GM10266 (cell line): Measurements from ENCODE around the gene INAVA.

ENCODE experiments used
- DNase-seq: peaks from one replicate; pipeline ENCODE4 v3.0.0; 2012; ENCODE audit errors: extremely low spot score
- TF ChIP-seq, protein P1 (sequence below): IDR thresholded peaks from 2 replicates; pipeline ENCODE4 v1.5.1; 2012; ENCODE audit warnings: mild to moderate bottlenecking, low read depth; ENCODE audit not compliant: control insufficient read depth, insufficient read depth; ENCODE audit errors: missing control alignments

Gene INAVA

DNA sequence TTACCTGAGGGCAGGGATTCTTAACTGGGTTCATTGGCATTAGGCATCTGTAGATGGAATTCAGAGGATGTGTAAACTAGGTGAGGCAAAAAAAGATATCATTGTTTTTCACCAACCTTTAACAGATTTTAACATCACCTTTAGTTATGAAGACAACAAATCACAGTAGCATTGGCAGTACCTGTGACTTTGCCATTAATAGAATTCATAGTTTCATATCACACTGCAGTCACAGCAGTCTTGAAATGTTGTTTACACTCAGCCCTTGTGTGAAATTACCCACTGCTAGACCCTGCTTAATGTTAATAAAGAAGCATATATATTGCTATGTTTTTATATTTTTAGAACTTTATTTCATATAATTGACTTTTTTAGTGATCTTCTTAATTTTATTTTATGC, 1.7 kb upstream of the INAVA start:
- TF ChIP-seq, protein P1, sequence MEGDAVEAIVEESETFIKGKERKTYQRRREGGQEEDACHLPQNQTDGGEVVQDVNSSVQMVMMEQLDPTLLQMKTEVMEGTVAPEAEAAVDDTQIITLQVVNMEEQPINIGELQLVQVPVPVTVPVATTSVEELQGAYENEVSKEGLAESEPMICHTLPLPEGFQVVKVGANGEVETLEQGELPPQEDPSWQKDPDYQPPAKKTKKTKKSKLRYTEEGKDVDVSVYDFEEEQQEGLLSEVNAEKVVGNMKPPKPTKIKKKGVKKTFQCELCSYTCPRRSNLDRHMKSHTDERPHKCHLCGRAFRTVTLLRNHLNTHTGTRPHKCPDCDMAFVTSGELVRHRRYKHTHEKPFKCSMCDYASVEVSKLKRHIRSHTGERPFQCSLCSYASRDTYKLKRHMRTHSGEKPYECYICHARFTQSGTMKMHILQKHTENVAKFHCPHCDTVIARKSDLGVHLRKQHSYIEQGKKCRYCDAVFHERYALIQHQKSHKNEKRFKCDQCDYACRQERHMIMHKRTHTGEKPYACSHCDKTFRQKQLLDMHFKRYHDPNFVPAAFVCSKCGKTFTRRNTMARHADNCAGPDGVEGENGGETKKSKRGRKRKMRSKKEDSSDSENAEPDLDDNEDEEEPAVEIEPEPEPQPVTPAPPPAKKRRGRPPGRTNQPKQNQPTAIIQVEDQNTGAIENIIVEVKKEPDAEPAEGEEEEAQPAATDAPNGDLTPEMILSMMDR: no peak
- DNase-seq: no peak

DNA sequence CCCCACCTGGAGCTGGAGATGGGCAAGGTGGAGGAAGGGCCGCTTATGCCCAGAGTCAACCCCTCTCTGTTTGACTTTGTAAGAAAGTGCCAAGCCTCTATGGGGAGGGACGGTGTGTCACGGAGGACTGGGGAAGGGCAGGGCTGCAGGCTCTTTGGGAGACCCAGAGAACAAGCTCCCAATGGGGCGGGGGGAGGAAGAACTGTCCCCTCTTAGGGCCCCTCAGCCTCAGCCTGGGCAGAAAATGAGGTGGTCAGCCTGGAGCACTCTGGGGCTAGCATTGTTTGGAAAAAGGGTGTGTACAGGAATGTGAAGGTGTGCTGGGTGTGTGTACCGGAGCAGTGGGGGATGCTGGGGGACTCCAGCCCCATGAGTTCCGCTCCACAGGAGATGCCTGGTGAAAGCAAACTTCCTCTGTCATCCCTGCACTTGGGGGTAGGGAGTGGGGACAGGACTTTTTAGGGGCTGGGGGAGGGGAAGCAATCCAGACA, 1.2 kb upstream of the INAVA start:
- no peak for DNase-seq
- TF ChIP-seq, protein P1: no peak

GRCh38 chr1:200895443-200895789, 716 bp downstream of the INAVA start:
- DNase-seq: no peak
- TF ChIP-seq, protein P1: no peak

- no peak for DNase-seq
- TF ChIP-seq, protein P1: no peak
These were observed 1.3 kb downstream of the INAVA start for GRCh38 chr1:200895801-200896530.

DNA sequence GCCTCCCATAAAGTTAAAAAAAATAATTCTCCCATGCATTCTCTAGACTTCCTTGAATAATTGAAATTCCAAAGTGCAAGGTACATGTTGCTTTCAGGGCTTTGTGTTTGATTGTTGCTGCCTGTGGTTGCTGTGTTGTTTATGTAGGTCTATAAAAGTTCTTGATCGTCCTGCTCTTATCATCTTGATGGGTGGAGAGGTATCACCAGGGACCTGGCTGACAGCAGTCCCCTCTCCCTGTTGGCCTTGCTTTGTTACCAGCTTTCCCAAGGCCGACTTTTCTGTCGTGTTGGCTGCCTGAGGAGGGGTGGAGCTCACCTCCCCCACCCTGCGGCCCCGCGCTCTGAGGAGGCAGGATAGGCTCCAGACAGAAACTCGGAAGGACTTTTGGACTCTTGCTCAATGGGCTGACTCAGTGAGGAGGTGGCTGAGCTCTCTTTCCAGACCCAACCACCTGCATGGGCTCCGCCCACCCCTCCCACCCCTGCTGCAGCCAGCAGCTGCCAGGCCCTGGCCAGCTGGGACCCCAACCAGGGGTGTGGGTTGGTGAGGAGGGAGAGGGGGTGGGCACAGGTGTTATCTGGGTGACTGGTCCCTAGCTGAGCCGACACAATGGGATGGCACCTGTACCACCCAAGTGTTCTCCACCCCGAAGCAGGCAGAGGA, 2.0 kb downstream of the INAVA start:
- TF ChIP-seq, protein P1: no peak

GRCh38 chr1:200897259-200897658, 2.6 kb downstream of the INAVA start:
- TF ChIP-seq, protein P1: no peak
- no peak for DNase-seq

More for the DNA sequence above, 2.0 kb downstream of the INAVA start:
- no peak for DNase-seq

- TF ChIP-seq, protein P1: no peak
- DNase-seq: no peak
These were observed 4.3 kb downstream of the INAVA start for GRCh38 chr1:200899015-200899386.
